HCT116 (cell line): ENCODE results near the gene CTTNBP2NL. TPM values are rescaled to one million over a fixed set of nuclear protein-coding genes. Genes with fewer than 3 reads are reported as not detected.
A peak's percentile ranks its signal among the peaks of the same experiment; 100 is the strongest.

Experiments
- ATAC-seq: fragments of 200-7000 bp; cut with Tn5 transposase; 2 replicates; pipeline ENCODE4 v1.9.1; 2020; ENCODE audit warnings: mild to moderate bottlenecking, moderate library complexity
- BruUV-seq: library from RNA; stranded (reverse); fragments of 400-500 nt; replicated peaks from 2 replicates; lab custom pipeline; 2021; lab: Mats Ljungman, UMichigan
- CTCF ChIA-PET: fragments of 300-600 bp; sonication (Branson Sonifier 250); formaldehyde crosslinking; loops from one replicate; lab custom pipeline; 2021; ENCODE audit warnings: antibody characterized with exemption; lab: Charles Lee
- POLR2A ChIA-PET: fragments of 300-600, 350-600 bp; sonication (Branson Sonifier 250); formaldehyde crosslinking; loops from one replicate; lab custom pipeline; 2021; ENCODE audit warnings: antibody characterized with exemption; lab: Charles Lee
- RAD21 ChIA-PET, 2 experiments: fragments of 300-600 bp; sonication (Branson Sonifier 250); formaldehyde crosslinking; loops; one replicate each; lab custom pipeline; 2023; ENCODE audit warnings: low total read pairs in 2 of 2; ENCODE audit not compliant: uncharacterized antibody in 2 of 2, unreplicated experiment in 2 of 2, low non-redundant PET in 1 of 2; lab: Charles Lee
- DNase-seq: peaks from one replicate; pipeline ENCODE4 v3.0.0-alpha.2; 2010; ENCODE audit warnings: low read depth, low spot score
- H2AFZ ChIP-seq: fragments of 200-600 bp; shearing (Covaris generic), sonication (generic); 2 replicates; pipeline ENCODE4 v1.6.1; 2017; ENCODE audit warnings: low read depth, mixed run types, mixed read lengths, antibody characterized with exemption, low read length; ENCODE audit not compliant: poor library complexity, severe bottlenecking
- H3K27ac ChIP-seq: 2 replicates; pipeline ENCODE4 v1.5.1; 2012; ENCODE audit warnings: low read depth, low read length
- H3K27me3 ChIP-seq: fragments of 200-600 bp; sonication (generic); 2 replicates; pipeline ENCODE4 v1.6.1; 2016; ENCODE audit warnings: mixed run types, low read length, mixed read lengths; ENCODE audit not compliant: insufficient read depth
- H3K36me3 ChIP-seq, 2 experiments: fragments of 200-500 bp in 1 of 2; fragments of 200-600 bp in 1 of 2; sonication (Bioruptor generic) in 1 of 2; sonication (generic) in 1 of 2; 2 replicates each; pipeline versions ENCODE4 v1.5.1 to v1.6.1; 2014 to 2016; ENCODE audit warnings: low read length in 2 of 2, inconsistent platforms in 1 of 2, mixed read lengths in 1 of 2, mixed run types in 1 of 2; ENCODE audit not compliant: insufficient read depth in 2 of 2, control insufficient read depth in 1 of 2
- H3K4me1 ChIP-seq, 2 experiments: fragments of 200-600 bp in 1 of 2; sonication (generic) in 1 of 2; 2 replicates each; pipeline versions ENCODE4 v1.5.1 to v1.6.1; 2012 to 2017; ENCODE audit warnings: low read length in 2 of 2, inconsistent platforms in 1 of 2, mild to moderate bottlenecking in 1 of 2, mixed read lengths in 1 of 2, mixed run types in 1 of 2, moderate library complexity in 1 of 2; ENCODE audit not compliant: insufficient read depth in 2 of 2, control insufficient read depth in 1 of 2
- H3K4me2 ChIP-seq: fragments of 200-600 bp; sonication (generic); 2 replicates; pipeline ENCODE4 v1.6.1; 2017; ENCODE audit warnings: mixed run types, low read length, mixed read lengths
- H3K4me3 ChIP-seq, 2 experiments: fragments of 200-600 bp in 1 of 2; sonication (generic) in 1 of 2; replicated peaks in 1 of 2; 2 replicates each; pipeline ENCODE4 v1.5.1; 2011 to 2016; ENCODE audit warnings: low read length in 2 of 2, control low read depth in 1 of 2, low read depth in 1 of 2, mild to moderate bottlenecking in 1 of 2, mixed read lengths in 1 of 2, mixed run types in 1 of 2
- H3K79me2 ChIP-seq: fragments of 200-600 bp; sonication (generic); 2 replicates; pipeline ENCODE4 v1.6.1; 2017; ENCODE audit warnings: mild to moderate bottlenecking, mixed run types, low read length, moderate library complexity, mixed read lengths; ENCODE audit not compliant: insufficient read depth
- H3K9ac ChIP-seq: fragments of 200-600 bp; sonication (generic); 2 replicates; pipeline ENCODE4 v1.6.1; 2016; ENCODE audit warnings: low read length, mixed read lengths
- H3K9me2 ChIP-seq: fragments of 200-600 bp; sonication (generic), shearing (Covaris generic); 2 replicates; pipeline ENCODE4 v1.6.1; 2017; ENCODE audit warnings: mixed run types, mild to moderate bottlenecking, moderate library complexity; ENCODE audit not compliant: insufficient read depth
- H3K9me3 ChIP-seq, 2 experiments: fragments of 200-500 bp in 1 of 2; fragments of 200-600 bp in 1 of 2; sonication (Bioruptor generic) in 1 of 2; sonication (generic) in 1 of 2; 2 replicates each; pipeline ENCODE4 v1.6.1; 2014 to 2017; ENCODE audit warnings: low read length in 2 of 2, mixed read lengths in 2 of 2, inconsistent platforms in 1 of 2, low read depth in 1 of 2, mild to moderate bottlenecking in 1 of 2, mixed run types in 1 of 2, moderate library complexity in 1 of 2; ENCODE audit not compliant: control insufficient read depth in 1 of 2, insufficient read depth in 1 of 2
- H4K20me1 ChIP-seq: fragments of 200-600 bp; sonication (generic), shearing (Covaris generic); 2 replicates; pipeline ENCODE4 v1.6.1; 2017; ENCODE audit warnings: mixed run types, mild to moderate bottlenecking, moderate library complexity; ENCODE audit not compliant: insufficient read depth
- CBX3 ChIP-seq: IDR thresholded peaks from 2 replicates; pipeline ENCODE4 v1.6.1; 2012; ENCODE audit warnings: low read depth
- CEBPB ChIP-seq: IDR thresholded peaks from 2 replicates; pipeline ENCODE4 v1.6.1; 2012; ENCODE audit warnings: low read depth
- EGR1 ChIP-seq: IDR thresholded peaks from 2 replicates; pipeline ENCODE4 v1.6.1; 2012; ENCODE audit warnings: low read depth
- ELF1 ChIP-seq: IDR thresholded peaks from 2 replicates; pipeline ENCODE4 v1.6.1; 2012; ENCODE audit warnings: low read depth, borderline replicate concordance
- EZH2 ChIP-seq: fragments of 200-600 bp; sonication (generic); IDR thresholded peaks from 2 replicates; pipeline ENCODE4 v1.6.1; 2017; ENCODE audit warnings: antibody characterized with exemption, mixed run types
- EZH2phosphoT487 ChIP-seq: fragments of 200-600 bp; IDR thresholded peaks from 2 replicates; pipeline ENCODE4 v1.6.1; 2018; ENCODE audit warnings: antibody characterized with exemption, borderline replicate concordance
- FOSL1 ChIP-seq: IDR thresholded peaks from 2 replicates; pipeline ENCODE4 v1.6.1; 2012; ENCODE audit warnings: low read depth
- JUND ChIP-seq: IDR thresholded peaks from 2 replicates; pipeline ENCODE4 v1.6.1; 2012
- POLR2A ChIP-seq: IDR thresholded peaks from 2 replicates; pipeline ENCODE4 v1.7.0; 2011; ENCODE audit warnings: borderline replicate concordance; ENCODE audit not compliant: insufficient read depth, insufficient read length; ENCODE audit errors: extremely low read depth
- POLR2AphosphoS5 ChIP-seq: IDR thresholded peaks from 2 replicates; pipeline ENCODE4 v1.6.1; 2011; ENCODE audit warnings: mild to moderate bottlenecking, low read depth, low read length, moderate library complexity
- SP1 ChIP-seq: IDR thresholded peaks from 2 replicates; pipeline ENCODE4 v1.6.1; 2012; ENCODE audit warnings: low read depth
- SRF ChIP-seq: IDR thresholded peaks from 2 replicates; pipeline ENCODE4 v1.6.1; 2012; ENCODE audit warnings: low read depth
- YY1 ChIP-seq: IDR thresholded peaks from 2 replicates; pipeline ENCODE4 v1.6.1; 2011; ENCODE audit warnings: low read length, low read depth, moderate library complexity, mild to moderate bottlenecking; ENCODE audit not compliant: insufficient replicate concordance; ENCODE audit errors: extremely low read depth
- ZFX ChIP-seq: fragments of 450-650 bp; IDR thresholded peaks from 2 replicates; pipeline ENCODE4 v1.6.1; 2017
- ZNF274 ChIP-seq: fragments of 200-500 bp; sonication (Bioruptor generic); IDR thresholded peaks from 2 replicates; pipeline ENCODE4 v1.6.1; 2014; ENCODE audit warnings: mild to moderate bottlenecking, low read depth, low read length, inconsistent platforms
- intact Hi-C: fragments of 100-400 bp; cut with micrococcal nuclease; formaldehyde crosslinking; loops from 2 replicates; pipeline ENCODE4 v1.10.0; 2022
- total RNA-seq: library from RNA; stranded (reverse); gene quantifications from one replicate; pipeline ENCODE4 v1.2.1, GENCODE V29; 2021; ENCODE audit not compliant: unreplicated experiment
- TF ChIP-seq, protein P1 (sequence below), 3 experiments: fragments of 200-600 bp in 1 of 3; sonication (generic) in 1 of 3; IDR thresholded peaks in 2 of 3; conservative IDR thresholded peaks in 1 of 3; 2 replicates each; pipeline ENCODE4 v1.5.1; 2012 to 2017; ENCODE audit warnings: low read depth in 2 of 3, low read length in 2 of 3, antibody characterized with exemption in 1 of 3, borderline replicate concordance in 1 of 3, control low read depth in 1 of 3, mild to moderate bottlenecking in 1 of 3, mixed read lengths in 1 of 3, mixed run types in 1 of 3, moderate library complexity in 1 of 3; ENCODE audit not compliant: insufficient read depth in 1 of 3
- TF ChIP-seq, protein P2 (sequence below): IDR thresholded peaks from 2 replicates; pipeline ENCODE4 v1.6.1; 2011; ENCODE audit warnings: mild to moderate bottlenecking, low read length, moderate library complexity; ENCODE audit not compliant: insufficient replicate concordance; ENCODE audit errors: extremely low read depth
- TF ChIP-seq, protein P3 (sequence below): IDR thresholded peaks from 2 replicates; pipeline ENCODE4 v1.6.1; 2012
- TF ChIP-seq, protein P4 (sequence below): IDR thresholded peaks from 2 replicates; pipeline ENCODE4 v1.6.1; 2012

The CTTNBP2NL gene
- total RNA-seq, 1 experiment from 2014 or later, result 18.0 TPM

DNA sequence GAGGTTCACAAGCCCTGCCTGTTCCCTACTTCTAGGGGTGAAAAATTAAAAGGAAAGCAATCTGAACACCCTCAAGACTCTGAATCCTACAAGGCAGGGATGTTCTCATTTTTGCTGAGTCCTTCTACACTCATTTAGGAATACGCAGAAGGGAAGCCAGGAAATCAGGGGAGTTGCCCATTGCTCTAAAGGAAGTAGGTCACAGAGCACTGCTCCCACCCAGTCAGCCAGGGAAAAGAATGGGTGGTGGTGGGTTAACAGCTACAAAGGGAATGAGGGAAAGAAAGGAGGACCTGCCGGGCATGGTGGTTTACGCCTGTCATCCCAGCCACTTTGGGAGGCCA is 2.4 kb upstream of the CTTNBP2NL start:
- DNase-seq, result no peak
- no peaks in the 10 kb centered on the region for H3K9me3 ChIP-seq
- H3K36me3 ChIP-seq, result no peaks in the 10 kb centered on the region
- RAD21 ChIA-PET, result no interaction called here
- CTCF ChIA-PET, result interaction anchor here (0.6 to 1.5 kb wide), 5 partner anchors 221 to 466 kb away, joined by 3 to 5 read pairs (median 4); partner anchors contain the start of genes PPM1J and RHOC
- TF ChIP-seq, protein P1, sequence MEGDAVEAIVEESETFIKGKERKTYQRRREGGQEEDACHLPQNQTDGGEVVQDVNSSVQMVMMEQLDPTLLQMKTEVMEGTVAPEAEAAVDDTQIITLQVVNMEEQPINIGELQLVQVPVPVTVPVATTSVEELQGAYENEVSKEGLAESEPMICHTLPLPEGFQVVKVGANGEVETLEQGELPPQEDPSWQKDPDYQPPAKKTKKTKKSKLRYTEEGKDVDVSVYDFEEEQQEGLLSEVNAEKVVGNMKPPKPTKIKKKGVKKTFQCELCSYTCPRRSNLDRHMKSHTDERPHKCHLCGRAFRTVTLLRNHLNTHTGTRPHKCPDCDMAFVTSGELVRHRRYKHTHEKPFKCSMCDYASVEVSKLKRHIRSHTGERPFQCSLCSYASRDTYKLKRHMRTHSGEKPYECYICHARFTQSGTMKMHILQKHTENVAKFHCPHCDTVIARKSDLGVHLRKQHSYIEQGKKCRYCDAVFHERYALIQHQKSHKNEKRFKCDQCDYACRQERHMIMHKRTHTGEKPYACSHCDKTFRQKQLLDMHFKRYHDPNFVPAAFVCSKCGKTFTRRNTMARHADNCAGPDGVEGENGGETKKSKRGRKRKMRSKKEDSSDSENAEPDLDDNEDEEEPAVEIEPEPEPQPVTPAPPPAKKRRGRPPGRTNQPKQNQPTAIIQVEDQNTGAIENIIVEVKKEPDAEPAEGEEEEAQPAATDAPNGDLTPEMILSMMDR (IDR thresholded peaks at IDR 0.05 in 2 of 3, conservative IDR thresholded peaks at IDR 0.05 in 1 of 3; ENCODE audit: borderline replicate concordance in 1 of 3, insufficient read depth in 1 of 3, low read depth in 2 of 3, low read length in 2 of 3), result no peak
- TF ChIP-seq FOSL1, result no peak
- TF ChIP-seq YY1, result no peak
- TF ChIP-seq ELF1, result no peak
- TF ChIP-seq, protein P2, sequence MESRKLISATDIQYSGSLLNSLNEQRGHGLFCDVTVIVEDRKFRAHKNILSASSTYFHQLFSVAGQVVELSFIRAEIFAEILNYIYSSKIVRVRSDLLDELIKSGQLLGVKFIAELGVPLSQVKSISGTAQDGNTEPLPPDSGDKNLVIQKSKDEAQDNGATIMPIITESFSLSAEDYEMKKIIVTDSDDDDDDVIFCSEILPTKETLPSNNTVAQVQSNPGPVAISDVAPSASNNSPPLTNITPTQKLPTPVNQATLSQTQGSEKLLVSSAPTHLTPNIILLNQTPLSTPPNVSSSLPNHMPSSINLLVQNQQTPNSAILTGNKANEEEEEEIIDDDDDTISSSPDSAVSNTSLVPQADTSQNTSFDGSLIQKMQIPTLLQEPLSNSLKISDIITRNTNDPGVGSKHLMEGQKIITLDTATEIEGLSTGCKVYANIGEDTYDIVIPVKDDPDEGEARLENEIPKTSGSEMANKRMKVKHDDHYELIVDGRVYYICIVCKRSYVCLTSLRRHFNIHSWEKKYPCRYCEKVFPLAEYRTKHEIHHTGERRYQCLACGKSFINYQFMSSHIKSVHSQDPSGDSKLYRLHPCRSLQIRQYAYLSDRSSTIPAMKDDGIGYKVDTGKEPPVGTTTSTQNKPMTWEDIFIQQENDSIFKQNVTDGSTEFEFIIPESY, result no peak
- TF ChIP-seq JUND, result no peak
- TF ChIP-seq SRF, result no peak
- no peak for TF ChIP-seq EZH2
- no peak for TF ChIP-seq CEBPB
- TF ChIP-seq, protein P3, sequence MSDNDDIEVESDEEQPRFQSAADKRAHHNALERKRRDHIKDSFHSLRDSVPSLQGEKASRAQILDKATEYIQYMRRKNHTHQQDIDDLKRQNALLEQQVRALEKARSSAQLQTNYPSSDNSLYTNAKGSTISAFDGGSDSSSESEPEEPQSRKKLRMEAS, result no peak
- no peak for TF ChIP-seq SP1
- no peak for TF ChIP-seq POLR2AphosphoS5
- TF ChIP-seq, protein P4, sequence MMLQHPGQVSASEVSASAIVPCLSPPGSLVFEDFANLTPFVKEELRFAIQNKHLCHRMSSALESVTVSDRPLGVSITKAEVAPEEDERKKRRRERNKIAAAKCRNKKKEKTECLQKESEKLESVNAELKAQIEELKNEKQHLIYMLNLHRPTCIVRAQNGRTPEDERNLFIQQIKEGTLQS, result no peak
- TF ChIP-seq CBX3, result no peak
- TF ChIP-seq EZH2phosphoT487, result no peak
- no peak for TF ChIP-seq ZFX
- TF ChIP-seq EGR1, result no peak
- TF ChIP-seq POLR2A, result no peak
- TF ChIP-seq ZNF274, result no peak
- TF ChIP-seq, all 23 proteins: peak for 0
- intact Hi-C loops, result no loop called here
- H3K79me2 ChIP-seq, result peaks cover 24% of the 10 kb centered on the region
- H3K27me3 ChIP-seq, result no peaks in the 10 kb centered on the region
- ATAC-seq, result no peak
- no peaks in the 10 kb centered on the region for H4K20me1 ChIP-seq
- peak overlapping the region; percentile 86 for H3K4me2 ChIP-seq
- H3K4me3 ChIP-seq, result no peak overlapping the region
- peaks cover 21 to 53% of the 10 kb centered on the region in 2 experiments for H3K4me1 ChIP-seq
- H3K9me2 ChIP-seq, result no peaks in the 10 kb centered on the region
- H3K27ac ChIP-seq, result no peak overlapping the region
- BruUV-seq, result no TSS peak
- POLR2A ChIA-PET, result interaction anchor here (0.8 to 1.9 kb wide), 4 partner anchors 11 to 322 kb away, joined by 3 to 5 read pairs (median 4); partner anchors contain the start of genes PPM1J and ST7L
- no peak overlapping the region for H3K9ac ChIP-seq
- H2AFZ ChIP-seq, result no peak overlapping the region
